DMS79 treated with DMSO at 0.1 percent for 48 hours (cell line): ENCODE measurements around the gene DEXI.

Experiments used
- DNase-seq: peaks from one replicate; lab custom pipeline; 2025; lab: John Stamatoyannopoulos, UW

Gene DEXI

GRCh38 chr16:10942352-10943063, at the start of gene DEXI:
Gene DEXI, minus strand, starts transcription at chr16:10942468. Its CDS starts 463 bp downstream, at chr16:10942005.
- DNase-seq = peak; percentile 81

GRCh38 chr16:10990378-10990777, 48.1 kb upstream of the DEXI start:
- no peak for DNase-seq

- DNase-seq = no peak
Observed at GRCh38 chr16:10989559-10989958, 47.3 kb upstream of the DEXI start.

DNA sequence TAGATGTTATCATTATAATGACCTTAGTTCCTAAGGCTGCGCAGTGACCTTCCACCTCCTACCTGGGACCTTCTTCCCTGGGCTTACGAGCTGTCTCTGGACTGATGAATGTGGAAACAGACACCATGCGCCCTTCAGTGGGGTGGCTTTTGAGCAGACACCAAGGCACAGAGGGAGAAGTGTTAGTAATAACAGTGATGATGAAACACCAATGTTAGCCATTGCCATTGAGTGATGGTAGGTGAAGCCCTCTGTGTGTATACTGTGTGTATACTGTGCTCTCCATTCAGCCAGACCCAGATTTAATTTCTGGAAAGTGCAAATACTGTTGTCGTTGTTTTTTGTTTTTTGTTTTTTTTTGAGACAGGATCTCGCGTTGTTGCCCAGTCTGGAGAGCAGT, 46.6 kb upstream of the DEXI start:
- DNase-seq = no peak

DNA sequence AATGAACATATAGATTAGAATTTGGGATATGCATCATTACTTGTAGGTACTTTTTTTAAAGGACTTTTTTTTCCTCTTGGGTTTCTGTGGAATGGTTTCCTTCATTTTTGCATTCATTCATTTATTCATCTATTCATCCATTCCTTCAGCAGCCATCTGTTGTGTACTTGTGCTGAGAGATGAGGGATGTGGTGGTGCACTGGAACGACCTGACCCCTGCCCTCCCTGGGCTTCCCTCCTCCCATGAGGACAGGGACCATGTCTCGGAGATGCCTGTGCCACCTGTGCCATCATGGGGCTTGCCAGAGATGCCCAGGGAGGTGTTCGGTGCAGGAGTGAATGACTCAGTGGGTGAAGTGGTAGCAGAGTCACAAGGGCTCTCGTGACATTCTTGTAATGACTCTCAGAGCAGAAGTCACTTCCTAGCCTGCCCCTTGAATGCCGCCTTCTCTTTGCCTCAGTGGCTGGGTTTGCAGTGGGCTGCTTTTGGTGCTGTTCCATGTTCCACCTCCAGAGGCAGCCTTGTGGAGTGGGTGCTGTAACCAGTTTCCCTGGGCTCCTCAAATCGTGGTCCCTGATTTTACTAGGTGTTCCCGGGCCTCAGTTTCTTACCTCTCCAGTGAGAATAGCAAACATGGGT, 46.0 kb upstream of the DEXI start:
- DNase-seq = no peak

GRCh38 chr16:10987361-10988163, 45.3 kb upstream of the DEXI start:
- DNase-seq = no peak

DNA sequence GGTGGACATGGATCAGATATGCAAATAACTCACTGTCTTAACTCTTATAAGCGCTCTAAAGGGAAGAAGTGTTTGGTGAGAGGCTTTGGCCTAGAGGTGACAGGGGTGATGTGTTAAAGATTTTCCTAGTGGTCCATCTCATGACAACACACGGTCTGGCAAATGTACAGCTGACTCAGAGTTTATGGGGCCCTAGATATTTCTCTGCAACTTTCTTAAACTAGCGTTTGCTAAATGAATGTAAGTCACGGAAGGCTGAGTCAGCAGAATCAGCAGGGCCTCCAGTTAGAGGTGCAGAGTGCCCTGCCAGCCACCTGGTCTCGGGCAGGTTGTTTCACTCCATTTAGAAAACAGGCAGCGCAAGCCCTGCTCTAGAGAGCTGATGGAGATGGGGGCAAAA, 42.2 kb upstream of the DEXI start:
- no peak for DNase-seq

GRCh38 chr16:10983159-10983558, 40.9 kb upstream of the DEXI start:
- DNase-seq = no peak

DNA sequence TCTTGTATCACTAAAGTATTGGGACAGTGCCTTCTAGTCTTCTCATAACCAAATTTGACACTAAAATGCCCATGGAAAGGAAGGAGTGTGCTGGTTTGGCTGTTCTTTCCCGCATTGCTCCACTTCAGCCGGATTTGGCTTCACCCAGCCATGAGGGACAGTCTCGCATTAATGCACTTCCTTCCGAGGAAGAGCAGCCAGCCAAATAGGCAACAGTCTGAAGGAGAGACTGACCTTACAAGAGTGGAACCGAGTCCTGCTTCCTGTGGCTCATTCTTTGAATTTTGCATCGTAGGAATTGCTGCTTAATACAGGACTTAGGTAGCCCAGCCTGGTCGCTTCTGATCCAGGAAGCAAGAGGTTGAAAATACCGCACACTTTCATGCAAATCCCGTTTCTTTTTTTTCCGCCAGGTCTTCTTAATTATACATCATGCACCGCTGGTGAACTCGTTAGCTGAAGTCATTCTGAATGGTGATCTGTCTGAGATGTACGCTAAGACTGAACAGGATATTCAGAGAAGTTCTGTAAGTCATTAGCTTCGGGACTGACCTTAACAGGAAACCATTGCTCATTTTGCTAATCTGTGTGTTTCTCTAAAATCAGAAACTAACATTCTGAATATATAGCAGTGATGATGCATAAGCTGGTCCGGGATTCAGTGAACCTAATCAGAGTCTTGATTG, 40.3 kb upstream of the DEXI start:
- DNase-seq = no peak

GRCh38 chr16:10981697-10982216, 39.5 kb upstream of the DEXI start:
- DNase-seq = no peak

- no peak for DNase-seq
Observed at GRCh38 chr16:10980813-10981212, 38.5 kb upstream of the DEXI start.

- DNase-seq = no peak
Observed at GRCh38 chr16:10979717-10980601, 37.7 kb upstream of the DEXI start.

GRCh38 chr16:10978871-10979446, 36.7 kb upstream of the DEXI start:
- no peak for DNase-seq

GRCh38 chr16:10978124-10978523, 35.9 kb upstream of the DEXI start:
- no peak for DNase-seq

DNA sequence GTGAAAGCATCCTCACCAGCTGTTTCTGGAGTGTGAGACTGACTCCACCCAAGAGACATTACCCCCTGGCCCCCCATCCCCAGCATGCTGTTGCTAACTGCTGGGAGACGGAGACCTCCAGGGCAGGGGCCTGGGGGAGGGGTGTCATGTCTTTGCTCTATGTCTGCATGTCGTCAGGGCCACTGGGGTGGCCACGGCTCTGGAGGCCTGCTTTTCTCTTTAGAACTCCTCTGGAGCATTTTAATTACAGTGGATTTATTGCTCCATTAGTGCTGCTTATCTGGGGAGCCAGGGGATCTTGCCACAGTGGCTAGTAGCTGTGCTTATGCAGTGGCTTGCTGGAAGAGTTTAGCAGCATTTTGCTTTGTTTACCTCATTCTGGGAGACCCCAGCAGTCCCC, 34.4 kb upstream of the DEXI start:
- no peak for DNase-seq

GRCh38 chr16:10972819-10973464, 30.7 kb upstream of the DEXI start:
- no peak for DNase-seq

DNA sequence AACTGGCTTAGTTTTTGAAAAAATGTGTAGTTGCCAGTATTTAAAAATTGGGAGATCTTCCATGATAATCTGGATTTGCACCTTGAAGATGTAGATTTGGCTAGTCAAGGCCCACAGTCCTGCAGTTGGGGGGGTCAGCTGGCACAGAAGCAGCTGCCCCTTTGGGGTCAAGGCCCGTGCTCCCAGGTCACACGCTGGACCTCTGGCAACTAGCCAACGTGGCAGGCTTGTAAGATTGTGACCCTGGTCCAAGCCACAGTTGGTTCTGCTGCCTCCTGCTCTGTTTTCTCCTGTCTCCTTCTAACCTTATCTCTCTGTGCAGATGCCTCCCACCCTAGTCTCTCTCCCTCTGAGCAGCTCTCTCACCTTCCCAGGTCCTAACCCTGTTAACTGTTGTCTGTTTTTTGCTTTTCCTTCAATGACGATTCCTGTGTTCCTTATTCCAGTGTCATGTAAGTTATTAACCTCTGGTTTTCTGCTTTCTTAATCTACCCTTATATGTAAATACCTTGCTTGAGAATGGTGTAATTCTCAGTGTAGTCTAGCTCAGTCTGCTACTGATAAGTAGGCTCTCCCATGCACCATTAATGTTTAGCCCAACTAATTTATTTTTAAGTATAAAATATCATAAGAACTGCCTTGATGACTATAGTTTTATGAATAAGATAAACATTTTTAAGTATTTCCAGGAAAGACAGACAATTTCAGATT, 30.0 kb upstream of the DEXI start:
- DNase-seq = no peak

- DNase-seq = peak; percentile 74
Observed at GRCh38 chr16:10971560-10971961, 29.3 kb upstream of the DEXI start.

GRCh38 chr16:10970065-10970464, 27.8 kb upstream of the DEXI start:
- DNase-seq = no peak

DNA sequence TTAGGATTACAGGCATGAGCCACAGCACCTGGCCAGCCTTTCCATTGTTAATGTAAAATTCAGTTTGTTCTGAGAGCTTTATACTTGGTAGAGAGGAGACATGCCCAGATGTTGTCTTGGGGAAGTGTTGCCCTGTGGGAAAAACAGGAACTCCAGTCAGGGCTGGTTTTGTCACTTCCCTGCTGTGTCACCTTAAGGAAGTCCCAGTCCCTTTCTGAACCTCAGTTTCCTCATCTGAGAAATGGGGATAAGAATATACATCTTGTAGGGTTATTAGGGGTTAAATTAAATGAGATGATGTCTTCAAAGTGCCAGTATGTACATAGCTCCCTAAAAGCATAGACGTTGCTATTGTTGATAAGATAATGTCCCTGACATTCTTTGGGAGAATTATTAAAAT, 27.3 kb upstream of the DEXI start:
- DNase-seq = no peak
